IMR-90 (cell line): ENCODE measurements around the gene A4GALT. TPM values are rescaled to one million over a fixed set of nuclear protein-coding genes. Genes with fewer than 3 reads are reported as not detected.

Source experiments
- ATAC-seq: fragments of 200-7000 bp; cut with Tn5 transposase; 2 replicates; pipeline ENCODE4 v1.9.1; 2020; ENCODE audit warnings: low read depth, mild to moderate bottlenecking, moderate library complexity
- BruUV-seq: library from RNA; stranded (reverse); fragments of 400-500 nt; replicated peaks from 2 replicates; lab custom pipeline; 2021; lab: Mats Ljungman, UMichigan
- CTCF ChIA-PET: fragments of 300-600 bp; formaldehyde crosslinking; extraction: SDS; loops from one replicate; lab custom pipeline; 2021; ENCODE audit warnings: antibody characterized with exemption; lab: Yijun Ruan, JAX
- POLR2A ChIA-PET: fragments of 300-600 bp; sonication (Branson Sonifier 250); formaldehyde crosslinking; loops from one replicate; lab custom pipeline; 2022; ENCODE audit warnings: antibody characterized with exemption; ENCODE audit not compliant: unreplicated experiment; lab: Charles Lee
- DNase-seq: peaks from one replicate; pipeline ENCODE4 v3.0.0; 2013
- H2AFZ ChIP-seq: replicated peaks from 2 replicates; pipeline ENCODE3; 2013; ENCODE audit warnings: low read length, mild to moderate bottlenecking; ENCODE audit not compliant: poor library complexity
- H2AK5ac ChIP-seq: 2 replicates; pipeline ENCODE4 v1.6.1; 2013; ENCODE audit warnings: low read depth, low read length, inconsistent platforms
- H2AK9ac ChIP-seq: replicated peaks from 2 replicates; pipeline ENCODE3; 2013; ENCODE audit warnings: mild to moderate bottlenecking, low read depth, low read length, moderate library complexity; ENCODE audit not compliant: poor library complexity
- H2BK120ac ChIP-seq: 2 replicates; pipeline ENCODE4 v1.6.1; 2013; ENCODE audit warnings: low read depth, low read length, inconsistent platforms
- H2BK15ac ChIP-seq: 3 replicates; pipeline ENCODE4 v1.6.1; 2013; ENCODE audit warnings: low read depth, low read length, inconsistent platforms
- H2BK20ac ChIP-seq: 2 replicates; pipeline ENCODE4 v1.6.1; 2013; ENCODE audit warnings: low read depth, mild to moderate bottlenecking, inconsistent platforms, low read length, moderate library complexity
- H2BK5ac ChIP-seq: 2 replicates; pipeline ENCODE4 v1.6.1; 2013; ENCODE audit warnings: mild to moderate bottlenecking, low read depth, low read length, inconsistent platforms; ENCODE audit not compliant: poor library complexity, severe bottlenecking
- H3K14ac ChIP-seq: replicated peaks from 2 replicates; pipeline ENCODE4 v1.6.1; 2013; ENCODE audit warnings: low read depth, low read length, inconsistent platforms
- H3K18ac ChIP-seq: 2 replicates; pipeline ENCODE4 v1.6.1; 2013; ENCODE audit warnings: low read depth, low read length, control low read depth
- H3K23ac ChIP-seq: 2 replicates; pipeline ENCODE4 v1.6.1; 2013; ENCODE audit warnings: low read depth, low read length, inconsistent platforms
- H3K27ac ChIP-seq: 2 replicates; pipeline ENCODE4 v1.5.1; 2013; ENCODE audit warnings: mild to moderate bottlenecking, control low read depth, low read length; ENCODE audit not compliant: insufficient read depth
- H3K27me3 ChIP-seq: 2 replicates; pipeline ENCODE4 v1.6.1; 2013; ENCODE audit warnings: low read length; ENCODE audit not compliant: control insufficient read depth, insufficient read depth
- H3K36me3 ChIP-seq: 2 replicates; pipeline ENCODE4 v1.6.1; 2013; ENCODE audit warnings: low read length, mixed read lengths; ENCODE audit not compliant: control insufficient read depth, insufficient read depth
- H3K4ac ChIP-seq: 2 replicates; pipeline ENCODE4 v1.6.1; 2013; ENCODE audit warnings: low read depth, low read length, inconsistent platforms
- H3K4me1 ChIP-seq: 2 replicates; pipeline ENCODE4 v1.6.1; 2013; ENCODE audit warnings: low read length, mixed read lengths; ENCODE audit not compliant: control insufficient read depth, insufficient read depth
- H3K4me2 ChIP-seq: 2 replicates; pipeline ENCODE4 v1.6.1; 2013; ENCODE audit warnings: low read depth, mild to moderate bottlenecking, control low read depth, low read length, moderate library complexity
- H3K4me3 ChIP-seq: 2 replicates; pipeline ENCODE4 v1.5.1; 2013; ENCODE audit warnings: low read depth, mild to moderate bottlenecking, control low read depth, low read length, moderate library complexity; ENCODE audit not compliant: insufficient read depth
- H3K56ac ChIP-seq: 2 replicates; pipeline ENCODE4 v1.6.1; 2013; ENCODE audit warnings: low read length, inconsistent platforms; ENCODE audit not compliant: insufficient read depth; ENCODE audit errors: extremely low read depth
- H3K79me1 ChIP-seq, 2 experiments: 2 replicates each; pipeline ENCODE4 v1.6.1; 2013; ENCODE audit warnings: low read length in 2 of 2, inconsistent platforms in 1 of 2, low read depth in 1 of 2
- H3K9ac ChIP-seq: 2 replicates; pipeline ENCODE4 v1.6.1; 2013; ENCODE audit warnings: low read depth, low read length, control low read depth
- H3K9me1 ChIP-seq: 2 replicates; pipeline ENCODE4 v1.6.1; 2013; ENCODE audit warnings: low read length, inconsistent platforms; ENCODE audit not compliant: insufficient read depth
- H3K9me3 ChIP-seq: 2 replicates; pipeline ENCODE4 v1.6.1; 2013; ENCODE audit warnings: low read length; ENCODE audit not compliant: control insufficient read depth, insufficient read depth
- H4K20me1 ChIP-seq: 2 replicates; pipeline ENCODE4 v1.6.1; 2013; ENCODE audit warnings: low read length, inconsistent platforms; ENCODE audit not compliant: insufficient read depth
- H4K5ac ChIP-seq: 2 replicates; pipeline ENCODE4 v1.6.1; 2013; ENCODE audit warnings: mild to moderate bottlenecking, low read depth, low read length, control low read depth
- H4K8ac ChIP-seq, 2 experiments: 2 replicates each; pipeline ENCODE4 v1.6.1; 2013; ENCODE audit warnings: low read depth in 2 of 2, low read length in 2 of 2, control low read depth in 1 of 2, inconsistent platforms in 1 of 2
- H4K91ac ChIP-seq: 2 replicates; pipeline ENCODE4 v1.6.1; 2013; ENCODE audit warnings: low read depth, low read length, inconsistent platforms; ENCODE audit not compliant: insufficient read depth
- BHLHE40 ChIP-seq: fragments of 150-350 bp; IDR thresholded peaks from 2 replicates; pipeline ENCODE4 v1.6.1; 2016; ENCODE audit warnings: mild to moderate bottlenecking, low read depth, low read length
- CEBPB ChIP-seq: IDR thresholded peaks from 2 replicates; pipeline ENCODE4 v1.6.1; 2012; ENCODE audit warnings: low read depth, low read length, improper control_type of control experiment
- CHD1 ChIP-seq: IDR thresholded peaks from 2 replicates; pipeline ENCODE4 v1.6.1; 2012; ENCODE audit warnings: low read depth, low read length, improper control_type of control experiment
- ELK1 ChIP-seq: fragments of 150-350 bp; IDR thresholded peaks from 2 replicates; pipeline ENCODE4 v1.6.1; 2016; ENCODE audit warnings: low read depth, mild to moderate bottlenecking, low read length, moderate library complexity, borderline replicate concordance
- FOS ChIP-seq: fragments of 150-350 bp; IDR thresholded peaks from 2 replicates; pipeline ENCODE4 v1.6.1; 2016; ENCODE audit warnings: low read depth, low read length
- MAFK ChIP-seq: IDR thresholded peaks from 2 replicates; pipeline ENCODE4 v1.6.1; 2012; ENCODE audit warnings: low read depth, low read length, improper control_type of control experiment
- MAZ ChIP-seq: IDR thresholded peaks from 2 replicates; pipeline ENCODE4 v1.6.1; 2012; ENCODE audit warnings: low read depth, mild to moderate bottlenecking, low read length, improper control_type of control experiment, moderate library complexity, borderline replicate concordance
- MXI1 ChIP-seq: IDR thresholded peaks from 2 replicates; pipeline ENCODE4 v1.6.1; 2012; ENCODE audit warnings: low read depth, mild to moderate bottlenecking, low read length, moderate library complexity, borderline replicate concordance
- NFE2L2 ChIP-seq: fragments of 150-350 bp; IDR thresholded peaks from 2 replicates; pipeline ENCODE4 v1.6.1; 2016; ENCODE audit warnings: low read depth, mild to moderate bottlenecking, low read length
- POLR2A ChIP-seq: IDR thresholded peaks from 2 replicates; pipeline ENCODE4 v1.6.1; 2012; ENCODE audit warnings: mild to moderate bottlenecking, low read depth, low read length
- RAD21 ChIP-seq: IDR thresholded peaks from 2 replicates; pipeline ENCODE4 v1.6.1; 2012; ENCODE audit warnings: low read length, improper control_type of control experiment
- RCOR1 ChIP-seq: IDR thresholded peaks from 2 replicates; pipeline ENCODE4 v1.6.1; 2012; ENCODE audit warnings: mild to moderate bottlenecking, low read length, improper control_type of control experiment; ENCODE audit not compliant: insufficient replicate concordance
- RFX5 ChIP-seq: IDR thresholded peaks from 2 replicates; pipeline ENCODE4 v1.8.0; 2012; ENCODE audit warnings: low read depth, mild to moderate bottlenecking, low read length, moderate library complexity
- SMC3 ChIP-seq: fragments of 150-350 bp; IDR thresholded peaks from 2 replicates; pipeline ENCODE4 v1.6.1; 2016; ENCODE audit warnings: low read depth, mild to moderate bottlenecking, antibody characterized with exemption, low read length, moderate library complexity
- USF2 ChIP-seq: fragments of 150-350 bp; IDR thresholded peaks from 2 replicates; pipeline ENCODE4 v1.6.1; 2017; ENCODE audit warnings: mild to moderate bottlenecking, antibody characterized with exemption, low read length, low read depth
- WGBS, 2 experiments: methylation state at CpG; one replicate each; pipeline versions ENCODE4 v1.1.5 to v1.1.7; 2013; ENCODE audit warnings: missing lambda C conversion rate in 2 of 2; ENCODE audit not compliant: insufficient read length in 1 of 2; ENCODE audit errors: extremely low coverage in 2 of 2; 5-methylcytosine and 5-hydroxymethylcytosine counted together
- dilution Hi-C: fragments of 300-500 bp; cut with HindIII; formaldehyde crosslinking; loops from one replicate; pipeline ENCODE4 v1.14.3; 2018; ENCODE audit warnings: low sequenced_read_pairs; ENCODE audit not compliant: unreplicated experiment
- in situ Hi-C: fragments of 300-500 bp; cut with MboI; formaldehyde crosslinking; loops from 3 replicates; pipeline ENCODE4 v1.14.3; 2019; ENCODE audit warnings: low sequenced_read_pairs, inconsistent platforms, mixed read lengths
- intact Hi-C: fragments of 100-400 bp; cut with micrococcal nuclease; formaldehyde crosslinking; loops from 2 replicates; pipeline ENCODE4 v1.10.0; 2022
- polyA plus RNA-seq, 3 experiments: library from polyadenylated mRNA; depleted of rRNA; stranded (reverse); fragments of >200 nt; gene quantifications; 2 replicates each; pipeline ENCODE4 v1.2.3, GENCODE V29; 2012; ENCODE audit warnings: low replicate concordance in 1 of 3
- total RNA-seq: library from RNA; depleted of rRNA; stranded (reverse); fragments of >200 nt; gene quantifications from 2 replicates; pipeline ENCODE4 v1.2.3, GENCODE V29; 2012
- TF ChIP-seq, protein P1 (sequence below): conservative IDR thresholded peaks from 2 replicates; pipeline ENCODE4 v1.5.1; 2012; ENCODE audit warnings: mild to moderate bottlenecking, low read depth, low read length, improper control_type of control experiment

The A4GALT gene
- total and polyA plus RNA-seq, 2 of the 4 experiments (the other 2 are of a cell fraction), result 1.6 to 6.1 TPM

GRCh38 chr22:42742940-42743339, 22.3 kb upstream of the A4GALT start:
- Histone ChIP-seq H3K18ac (no peak overlapping the region), H3K4me1 (peaks cover 19% of the 10 kb centered on the region), H3K56ac (no peak overlapping the region), H2BK15ac (no peak overlapping the region), H3K27ac (no peak overlapping the region), H3K4me3 (no peak overlapping the region), H2BK120ac (no peak overlapping the region), H3K27me3 (no peaks in the 10 kb centered on the region), H3K9ac (no peak overlapping the region), H2AK9ac (no peak overlapping the region), H4K20me1 (no peaks in the 10 kb centered on the region), H3K9me1 (0 out of 2 replicates have a peak, but pooled peaks cover 3% of the 10 kb centered on the region), H2AFZ (no peak overlapping the region), H3K9me3 (no peaks in the 10 kb centered on the region), H3K36me3 (no peaks in the 10 kb centered on the region), H4K8ac (no peak overlapping the region), H3K4ac (no peak overlapping the region), H2BK5ac (no peak overlapping the region), H3K14ac (no peak overlapping the region), H3K23ac (no peak overlapping the region), H2AK5ac (no peak overlapping the region), H3K79me1 (no peaks in the 10 kb centered on the region), H3K4me2 (no peak overlapping the region), H4K91ac (no peak overlapping the region), H4K5ac (peak overlapping the region; percentile 9; the same call in 1 of the 2 replicates), H2BK20ac (no peak overlapping the region; the same call in 1 of the 2 replicates)
- POLR2A ChIA-PET, result no interaction called here
- ATAC-seq (no peak), DNase-seq (no peak)
- BruUV-seq, result no TSS peak
- WGBS, 2 experiments, result 40% methylated on average over 1 of the region's 8 CpGs; no CpG with 5 or more reads in 1 of the 2 experiments
- dilution Hi-C loops (no loop called here), in situ Hi-C loops (no loop called here), intact Hi-C loops (no loop called here)
- CTCF ChIA-PET, result no interaction called here
- TF ChIP-seq MXI1 (no peak), RAD21 (no peak), SMC3 (no peak), RFX5 (no peak), BHLHE40 (no peak), ELK1 (no peak), POLR2A (no peak), FOS (no peak), CHD1 (no peak), USF2 (no peak), RCOR1 (no peak), CEBPB (no peak), MAFK (no peak), NFE2L2 (no peak), MAZ (no peak)
- TF ChIP-seq, protein P1, sequence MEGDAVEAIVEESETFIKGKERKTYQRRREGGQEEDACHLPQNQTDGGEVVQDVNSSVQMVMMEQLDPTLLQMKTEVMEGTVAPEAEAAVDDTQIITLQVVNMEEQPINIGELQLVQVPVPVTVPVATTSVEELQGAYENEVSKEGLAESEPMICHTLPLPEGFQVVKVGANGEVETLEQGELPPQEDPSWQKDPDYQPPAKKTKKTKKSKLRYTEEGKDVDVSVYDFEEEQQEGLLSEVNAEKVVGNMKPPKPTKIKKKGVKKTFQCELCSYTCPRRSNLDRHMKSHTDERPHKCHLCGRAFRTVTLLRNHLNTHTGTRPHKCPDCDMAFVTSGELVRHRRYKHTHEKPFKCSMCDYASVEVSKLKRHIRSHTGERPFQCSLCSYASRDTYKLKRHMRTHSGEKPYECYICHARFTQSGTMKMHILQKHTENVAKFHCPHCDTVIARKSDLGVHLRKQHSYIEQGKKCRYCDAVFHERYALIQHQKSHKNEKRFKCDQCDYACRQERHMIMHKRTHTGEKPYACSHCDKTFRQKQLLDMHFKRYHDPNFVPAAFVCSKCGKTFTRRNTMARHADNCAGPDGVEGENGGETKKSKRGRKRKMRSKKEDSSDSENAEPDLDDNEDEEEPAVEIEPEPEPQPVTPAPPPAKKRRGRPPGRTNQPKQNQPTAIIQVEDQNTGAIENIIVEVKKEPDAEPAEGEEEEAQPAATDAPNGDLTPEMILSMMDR, result no peak
